K562 (cell line): ENCODE measurements around the gene BCL2A1. TPM values are rescaled to one million over a fixed set of nuclear protein-coding genes. Genes with fewer than 3 reads are reported as not detected.

Experiments
- ATAC-seq: fragments of 200-7000 bp; cut with Tn5 transposase; 3 replicates; pipeline ENCODE4 v1.9.1; 2020; ENCODE audit warnings: moderate library complexity
- BruUV-seq: library from RNA; stranded (reverse); fragments of 400-500 nt; replicated peaks from 2 replicates; lab custom pipeline; 2021; lab: Mats Ljungman, UMichigan
- CTCF ChIA-PET: fragments of 300-600 bp; formaldehyde crosslinking; extraction: SDS; loops from one replicate; lab custom pipeline; 2021; ENCODE audit warnings: low intra/inter-chr PET ratio; lab: Yijun Ruan, JAX
- POLR2A ChIA-PET: fragments of 300-600, 350-650 bp; sonication (Branson Sonifier 250); formaldehyde crosslinking; extraction: SDS; loops from one replicate; lab custom pipeline; 2021; ENCODE audit warnings: antibody characterized with exemption, inconsistent platforms; lab: Yijun Ruan, JAX
- DNase-seq, 4 experiments: peaks; one replicate each; pipeline versions ENCODE4 v3.0.0 to v3.0.0-alpha.2; 2011 to 2018; ENCODE audit warnings: low spot score in 3 of 4, mixed read lengths in 3 of 4; ENCODE audit errors: extremely low read depth in 1 of 4
- FAIRE-seq: peaks from 2 replicates; lab custom pipeline; 2011; peaks lifted over from hg19 to GRCh38; lab: Jason Lieb, UNC
- H2AFZ ChIP-seq: 2 replicates; pipeline ENCODE4 v1.6.0; 2011; ENCODE audit warnings: low read depth, low read length, control low read depth, inconsistent platforms
- H3K27ac ChIP-seq: fragments of 200-600 bp; 3 replicates; pipeline ENCODE4 v1.8.0; 2011; ENCODE audit warnings: low read depth, mild to moderate bottlenecking, control low read depth, inconsistent platforms, low read length, moderate library complexity, mixed read lengths; ENCODE audit errors: extremely low read depth
- H3K27me3 ChIP-seq, 2 experiments: fragments of 300-600 bp in 1 of 2; 2 replicates in 1 of 2; 3 replicates in 1 of 2; pipeline versions ENCODE4 v1.6.0 to v1.8.0; 2011; ENCODE audit warnings: inconsistent platforms in 2 of 2, low read length in 2 of 2, mild to moderate bottlenecking in 1 of 2, mixed read lengths in 1 of 2, moderate library complexity in 1 of 2; ENCODE audit not compliant: control insufficient read depth in 2 of 2, insufficient read depth in 2 of 2
- H3K36me3 ChIP-seq: fragments of 300-600 bp; 3 replicates; pipeline ENCODE4 v1.8.0; 2011; ENCODE audit warnings: mild to moderate bottlenecking, low read length, inconsistent platforms; ENCODE audit not compliant: control insufficient read depth, insufficient read depth
- H3K4me1 ChIP-seq, 2 experiments: fragments of 200-600 bp in 1 of 2; replicated peaks in 1 of 2; 2 replicates in 1 of 2; 3 replicates in 1 of 2; pipeline versions ENCODE4 v1.5.1 to v1.8.0; 2011; ENCODE audit warnings: inconsistent platforms in 2 of 2, low read length in 2 of 2, mild to moderate bottlenecking in 1 of 2, mixed read lengths in 1 of 2, moderate library complexity in 1 of 2; ENCODE audit not compliant: control insufficient read depth in 2 of 2, insufficient read depth in 2 of 2
- H3K4me2 ChIP-seq: 2 replicates; pipeline ENCODE4 v1.6.1; 2011; ENCODE audit warnings: low read length, control low read depth, inconsistent platforms, mixed read lengths; ENCODE audit not compliant: insufficient read depth
- H3K4me3 ChIP-seq: fragments of 200-600 bp; sonication (generic), shearing (Covaris generic); 2 replicates; pipeline ENCODE4 v1.5.1; 2016; ENCODE audit warnings: control low read depth, inconsistent platforms
- H3K79me2 ChIP-seq: fragments of 200-600 bp; 3 replicates; pipeline ENCODE4 v1.8.0; 2011; ENCODE audit warnings: low read length, inconsistent platforms; ENCODE audit not compliant: control insufficient read depth, insufficient read depth
- H3K9ac ChIP-seq, 2 experiments: 2 replicates each; pipeline versions ENCODE4 v1.6.0 to v1.6.1; 2011; ENCODE audit warnings: low read depth in 2 of 2, low read length in 2 of 2, control low read depth in 1 of 2, inconsistent platforms in 1 of 2, mild to moderate bottlenecking in 1 of 2, mixed read lengths in 1 of 2; ENCODE audit not compliant: insufficient read depth in 1 of 2
- H3K9me1 ChIP-seq: one replicate; pipeline ENCODE4 v1.6.0; 2011; ENCODE audit warnings: inconsistent platforms, mild to moderate bottlenecking, low read length, moderate library complexity; ENCODE audit not compliant: control insufficient read depth, insufficient read depth
- H3K9me3 ChIP-seq: replicated peaks from 2 replicates; pipeline ENCODE4 v1.5.1; 2011; ENCODE audit warnings: low read depth, low read length, inconsistent platforms; ENCODE audit not compliant: control insufficient read depth, insufficient read depth
- H4K20me1 ChIP-seq: replicated peaks from 2 replicates; pipeline ENCODE4 v1.6.1; 2011; ENCODE audit warnings: low read length, inconsistent platforms, mixed read lengths; ENCODE audit not compliant: control insufficient read depth, insufficient read depth
- C11orf30 ChIP-seq: fragments of 450-650 bp; IDR thresholded peaks from 2 replicates; pipeline ENCODE4 v1.6.1; 2016; ENCODE audit warnings: low read depth, mild to moderate bottlenecking
- ESRRB ChIP-seq: fragments of 250-450 bp; sonication (Bioruptor Pico); IDR thresholded peaks from 2 replicates; pipeline ENCODE4 v1.5.0; 2020; ENCODE audit warnings: mild to moderate bottlenecking, moderate library complexity, borderline replicate concordance
- EWSR1 ChIP-seq: fragments of 450-650 bp; IDR thresholded peaks from 2 replicates; pipeline ENCODE4 v1.6.1; 2018; ENCODE audit warnings: borderline replicate concordance, mild to moderate bottlenecking, low read depth, moderate library complexity; ENCODE audit not compliant: partially characterized antibody
- JUND ChIP-seq, 2 experiments: IDR thresholded peaks; 2 replicates in 1 of 2; 3 replicates in 1 of 2; pipeline ENCODE4 v1.6.1; 2011; ENCODE audit warnings: borderline replicate concordance in 2 of 2, low read depth in 2 of 2, low read length in 2 of 2, improper control_type of control experiment in 1 of 2, missing biosample characterization in 1 of 2, missing genetic modification characterization in 1 of 2, missing genetic modification reagents in 1 of 2
- MAFF ChIP-seq: IDR thresholded peaks from 2 replicates; pipeline ENCODE4 v1.6.1; 2012; ENCODE audit warnings: low read length, improper control_type of control experiment
- MAFG ChIP-seq: fragments of 450-650 bp; conservative IDR thresholded peaks from 2 replicates; pipeline ENCODE4 v1.6.1; 2016; ENCODE audit warnings: missing genetic modification characterization, missing compliant biosample characterization
- RNF2 ChIP-seq: sonication (generic); IDR thresholded peaks from 2 replicates; pipeline ENCODE4 v1.6.1; 2016
- TAF15 ChIP-seq: fragments of 200-400 bp; formaldehyde crosslinking; IDR thresholded peaks from 2 replicates; pipeline ENCODE4 v1.6.1; 2017; ENCODE audit warnings: mild to moderate bottlenecking, low read depth, low read length, moderate library complexity
- ZNF24 ChIP-seq: fragments of 450-650 bp; IDR thresholded peaks from 2 replicates; pipeline ENCODE4 v1.6.1; 2016
- ZNF316 ChIP-seq: fragments of 450-650 bp; IDR thresholded peaks from 2 replicates; pipeline ENCODE4 v1.6.1; 2016
- WGBS: fragments of 100-300 bp; shearing (Covaris generic); methylation state at CpG from one replicate; pipeline ENCODE4 v1.1.6; 2016; ENCODE audit warnings: low coverage, mixed read lengths; ENCODE audit not compliant: insufficient coverage; ENCODE audit errors: missing lambda C conversion rate; 5-methylcytosine and 5-hydroxymethylcytosine counted together
- in situ Hi-C: fragments of 300-500 bp; cut with MboI; formaldehyde crosslinking; loops from 4 replicates; pipeline ENCODE4 v1.15.0; 2018; ENCODE audit warnings: inconsistent platforms, mixed read lengths
- intact Hi-C: fragments of 100-400 bp; cut with micrococcal nuclease; formaldehyde crosslinking; loops from 2 replicates; pipeline ENCODE4 v1.14.2; 2022
- polyA plus RNA-seq, 8 experiments: library from polyadenylated mRNA; depleted of rRNA in 4 of 8; stranded (reverse) in 5 of 8; unstranded in 3 of 8; fragments of >200 nt; fragmentation: Nextera tagmentation in 2 of 8; fragmentation: Illumina TruSeq in 1 of 8; extraction: Ambion mirVana in 2 of 8; extraction: Trizol in 1 of 8; gene quantifications; 2 replicates each; pipeline versions ENCODE4 v1.2.1 to v1.2.3, GENCODE V29; 2011 to 2014; ENCODE audit warnings: inconsistent platforms in 1 of 8, missing spikeins in 1 of 8
- total RNA-seq, 7 experiments: library from RNA; depleted of rRNA in 6 of 7; stranded (reverse); fragments of >200 nt in 6 of 7; fragmentation: Illumina TruSeq in 2 of 7; extraction: Trizol in 2 of 7; gene quantifications; 2 replicates each; pipeline versions ENCODE4 v1.2.1 to v1.2.3, GENCODE V29; 2011 to 2021; ENCODE audit warnings: low replicate concordance in 1 of 7

The BCL2A1 gene
- total and polyA plus RNA-seq, 9 of the 15 experiments (the other 6 are each of a cell fraction or from before 2014, with no cell fraction given): 0.11 to 1.2 (median 0.25) TPM; not detected in 4

GRCh38 chr15:79952329-79952728, 18.7 kb downstream of the BCL2A1 start (continued):
- TF ChIP-seq EWSR1: no peak
- TF ChIP-seq ESRRB (CRISPR knock-in tag): no peak

GRCh38 chr15:79950247-79950646, 20.7 kb downstream of the BCL2A1 start:
- H3K4me2 ChIP-seq: no peak overlapping the region
- DNase-seq (no peak), ATAC-seq (no peak), FAIRE-seq (no peak)
- CTCF ChIA-PET: no interaction called here
- BruUV-seq: no TSS peak
- no peaks in the 10 kb centered on the region for H3K79me2 ChIP-seq
- no peaks in the 10 kb centered on the region for H3K9me3 ChIP-seq
- H3K4me1 ChIP-seq: peaks cover 0 to 22% of the 10 kb centered on the region in 2 experiments; a peak in 4 of 5 replicates
- POLR2A ChIA-PET: no interaction called here
- no peak for TF ChIP-seq JUND (IDR thresholded peaks at IDR 0.05; ENCODE audit: borderline replicate concordance, low read depth, low read length)
- TF ChIP-seq JUND (tag; IDR thresholded peaks at IDR 0.05; ENCODE audit: borderline replicate concordance, low read depth, low read length): no peak
- TF ChIP-seq RNF2: no peak
- no peak for TF ChIP-seq TAF15
- peak; percentile 45 for TF ChIP-seq MAFF
- TF ChIP-seq ZNF24: no peak
- TF ChIP-seq ZNF316: peak; percentile 78
- TF ChIP-seq C11orf30: peak; percentile 35; the same call in 1 of the 2 replicates
- TF ChIP-seq MAFG (tag): 0 out of 2 replicates have a peak, but pooled peaks have one; percentile 31
- no peak overlapping the region for H2AFZ ChIP-seq
- no peaks in the 10 kb centered on the region for H3K36me3 ChIP-seq
- no peaks in the 10 kb centered on the region for H4K20me1 ChIP-seq
- H3K4me3 ChIP-seq: no peak overlapping the region
- H3K9ac ChIP-seq: no peak overlapping the region
- intact Hi-C loops: no loop called here
- in situ Hi-C loops: no loop called here
- no peaks in the 10 kb centered on the region for H3K9me1 ChIP-seq
- no peaks in the 10 kb centered on the region for H3K27me3 ChIP-seq
- no peak overlapping the region for H3K27ac ChIP-seq
- 38% methylated on average over 2 of the region's 2 CpGs for WGBS
